Measurements from ENCODE around the gene FBXW4.

DNA sequence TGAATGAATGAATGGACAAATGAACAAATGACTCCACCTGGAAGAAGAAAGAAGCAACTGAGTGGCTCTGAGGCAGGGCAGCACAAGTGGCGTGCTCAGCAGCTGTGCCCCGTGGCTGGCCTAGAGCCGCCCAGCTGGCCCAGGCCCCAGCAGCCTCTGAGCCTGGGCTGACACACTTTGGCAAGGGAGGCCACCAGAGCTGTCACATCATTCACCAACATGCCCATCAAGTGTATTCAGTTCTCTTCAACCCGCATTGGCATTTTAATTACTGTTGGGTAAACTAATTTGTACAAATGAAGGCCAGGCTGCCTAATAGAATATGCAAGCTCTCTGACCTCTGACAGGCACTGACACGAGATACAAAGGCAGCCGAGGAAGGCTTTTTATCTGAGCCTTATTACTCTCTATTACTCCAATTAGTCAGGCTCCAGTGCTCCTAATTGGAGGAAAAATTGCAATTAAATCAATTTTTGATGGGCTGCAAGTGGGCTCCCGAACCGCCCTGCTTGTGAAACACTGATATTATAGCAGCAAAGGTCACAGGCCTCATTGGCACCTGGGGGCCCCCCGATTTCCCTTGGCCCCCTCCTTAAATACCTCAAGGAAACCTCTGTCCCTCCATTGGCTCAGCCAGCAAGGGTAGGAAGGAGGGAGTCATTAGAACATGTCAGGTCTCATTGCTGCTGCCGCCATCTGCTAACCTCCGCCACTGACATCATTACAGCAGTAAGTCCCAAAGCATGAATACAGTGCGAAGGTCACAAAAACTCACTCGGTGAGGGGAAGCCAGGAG lies 64.9 kb downstream of the FBXW4 start:
- TF ChIP-seq, protein P1, sequence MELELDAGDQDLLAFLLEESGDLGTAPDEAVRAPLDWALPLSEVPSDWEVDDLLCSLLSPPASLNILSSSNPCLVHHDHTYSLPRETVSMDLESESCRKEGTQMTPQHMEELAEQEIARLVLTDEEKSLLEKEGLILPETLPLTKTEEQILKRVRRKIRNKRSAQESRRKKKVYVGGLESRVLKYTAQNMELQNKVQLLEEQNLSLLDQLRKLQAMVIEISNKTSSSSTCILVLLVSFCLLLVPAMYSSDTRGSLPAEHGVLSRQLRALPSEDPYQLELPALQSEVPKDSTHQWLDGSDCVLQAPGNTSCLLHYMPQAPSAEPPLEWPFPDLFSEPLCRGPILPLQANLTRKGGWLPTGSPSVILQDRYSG (tag; conservative IDR thresholded peaks at IDR 0.05; ENCODE audit: low read depth): no peak
- no peak for TF ChIP-seq RBM22 (IDR thresholded peaks at IDR 0.05; ENCODE audit: low read depth, low read length, poor library complexity, severe bottlenecking)
- TF ChIP-seq, protein P2, sequence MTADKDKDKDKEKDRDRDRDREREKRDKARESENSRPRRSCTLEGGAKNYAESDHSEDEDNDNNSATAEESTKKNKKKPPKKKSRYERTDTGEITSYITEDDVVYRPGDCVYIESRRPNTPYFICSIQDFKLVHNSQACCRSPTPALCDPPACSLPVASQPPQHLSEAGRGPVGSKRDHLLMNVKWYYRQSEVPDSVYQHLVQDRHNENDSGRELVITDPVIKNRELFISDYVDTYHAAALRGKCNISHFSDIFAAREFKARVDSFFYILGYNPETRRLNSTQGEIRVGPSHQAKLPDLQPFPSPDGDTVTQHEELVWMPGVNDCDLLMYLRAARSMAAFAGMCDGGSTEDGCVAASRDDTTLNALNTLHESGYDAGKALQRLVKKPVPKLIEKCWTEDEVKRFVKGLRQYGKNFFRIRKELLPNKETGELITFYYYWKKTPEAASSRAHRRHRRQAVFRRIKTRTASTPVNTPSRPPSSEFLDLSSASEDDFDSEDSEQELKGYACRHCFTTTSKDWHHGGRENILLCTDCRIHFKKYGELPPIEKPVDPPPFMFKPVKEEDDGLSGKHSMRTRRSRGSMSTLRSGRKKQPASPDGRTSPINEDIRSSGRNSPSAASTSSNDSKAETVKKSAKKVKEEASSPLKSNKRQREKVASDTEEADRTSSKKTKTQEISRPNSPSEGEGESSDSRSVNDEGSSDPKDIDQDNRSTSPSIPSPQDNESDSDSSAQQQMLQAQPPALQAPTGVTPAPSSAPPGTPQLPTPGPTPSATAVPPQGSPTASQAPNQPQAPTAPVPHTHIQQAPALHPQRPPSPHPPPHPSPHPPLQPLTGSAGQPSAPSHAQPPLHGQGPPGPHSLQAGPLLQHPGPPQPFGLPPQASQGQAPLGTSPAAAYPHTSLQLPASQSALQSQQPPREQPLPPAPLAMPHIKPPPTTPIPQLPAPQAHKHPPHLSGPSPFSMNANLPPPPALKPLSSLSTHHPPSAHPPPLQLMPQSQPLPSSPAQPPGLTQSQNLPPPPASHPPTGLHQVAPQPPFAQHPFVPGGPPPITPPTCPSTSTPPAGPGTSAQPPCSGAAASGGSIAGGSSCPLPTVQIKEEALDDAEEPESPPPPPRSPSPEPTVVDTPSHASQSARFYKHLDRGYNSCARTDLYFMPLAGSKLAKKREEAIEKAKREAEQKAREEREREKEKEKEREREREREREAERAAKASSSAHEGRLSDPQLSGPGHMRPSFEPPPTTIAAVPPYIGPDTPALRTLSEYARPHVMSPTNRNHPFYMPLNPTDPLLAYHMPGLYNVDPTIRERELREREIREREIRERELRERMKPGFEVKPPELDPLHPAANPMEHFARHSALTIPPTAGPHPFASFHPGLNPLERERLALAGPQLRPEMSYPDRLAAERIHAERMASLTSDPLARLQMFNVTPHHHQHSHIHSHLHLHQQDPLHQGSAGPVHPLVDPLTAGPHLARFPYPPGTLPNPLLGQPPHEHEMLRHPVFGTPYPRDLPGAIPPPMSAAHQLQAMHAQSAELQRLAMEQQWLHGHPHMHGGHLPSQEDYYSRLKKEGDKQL (CRISPR knock-in tag; IDR thresholded peaks at IDR 0.05; ENCODE audit: borderline replicate concordance): no peak

All from K562 (cell line).